HG03575 (cell line): Measurements from ENCODE around the gene MICB.
"Not testable (repeated sequence)": the region's sequence is repeated elsewhere in the genome, so short reads cannot be mapped to it uniquely, and the experiment has no call there.

Experiments used
- ATAC-seq: cut with Tn5 transposase; IDR thresholded peaks from one replicate; pipeline ENCODE4 v1.9.1; 2021; ENCODE audit not compliant: unreplicated experiment, insufficient number of reproducible peaks, low FRiP score; ENCODE audit errors: extremely low read depth

MICB gene

GRCh38 chr6:31497531-31498476, at the start of gene MICB:
MICB (plus strand) TSS chr6:31498145; CDS start chr6:31498194, 49 bp downstream.
- ATAC-seq: no peak

GRCh38 chr6:31450751-31451150, 47.2 kb upstream of the MICB start:
- ATAC-seq: no peak

GRCh38 chr6:31452859-31453258, 45.1 kb upstream of the MICB start:
- ATAC-seq: no peak

DNA sequence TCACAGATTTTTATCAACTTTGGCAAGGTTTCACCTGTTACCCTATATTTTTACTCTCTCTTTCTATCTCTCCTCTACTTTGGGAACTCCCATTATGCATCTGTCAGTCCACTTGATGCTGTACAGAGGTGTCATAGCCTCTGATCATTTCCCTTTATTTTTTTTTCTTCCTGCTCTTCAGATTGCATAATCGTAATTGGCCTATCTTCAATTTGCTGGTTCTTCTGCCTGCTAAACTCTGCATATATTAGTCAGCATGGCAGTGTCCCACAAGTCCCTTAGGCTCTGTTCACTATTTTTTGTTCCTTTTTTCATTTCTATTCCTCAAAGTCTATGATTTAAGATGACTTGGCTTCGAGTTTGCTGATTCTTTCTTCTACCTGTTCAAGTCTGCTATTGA, 44.7 kb upstream of the MICB start:
- no peak for ATAC-seq

- not testable (repeated sequence) for ATAC-seq
Observed at GRCh38 chr6:31459864-31460263, 38.1 kb upstream of the MICB start.

DNA sequence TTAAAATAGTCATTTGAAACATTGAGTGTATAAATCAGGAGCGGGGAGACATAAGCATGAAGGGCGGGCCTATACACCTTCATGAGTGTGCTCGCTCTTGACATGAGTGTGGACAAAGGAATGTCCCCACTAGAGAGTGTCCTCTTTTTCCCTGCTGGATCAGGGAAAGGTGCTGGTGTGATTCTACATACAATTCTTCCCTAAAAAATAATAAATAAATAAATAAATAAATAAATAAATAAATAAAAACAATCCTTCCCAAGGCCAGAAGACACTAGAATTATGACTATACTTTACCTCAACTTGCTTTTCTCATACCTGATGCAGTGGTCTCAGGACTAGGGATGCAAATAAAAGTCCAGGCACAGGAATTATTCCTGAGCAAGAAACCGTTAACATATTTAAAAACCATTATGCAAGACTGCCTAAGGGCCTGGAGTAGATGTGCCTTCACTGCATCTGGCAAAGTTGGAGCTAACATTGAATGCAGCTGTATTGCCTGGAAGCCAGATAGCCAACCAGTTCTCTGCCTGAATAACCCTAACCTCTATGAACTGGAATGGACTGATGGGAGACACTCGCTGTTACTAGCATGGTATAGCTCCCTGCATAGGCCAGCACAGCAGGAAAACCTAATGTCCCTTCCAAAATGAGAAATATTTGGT, 37.5 kb upstream of the MICB start:
- ATAC-seq: no peak

DNA sequence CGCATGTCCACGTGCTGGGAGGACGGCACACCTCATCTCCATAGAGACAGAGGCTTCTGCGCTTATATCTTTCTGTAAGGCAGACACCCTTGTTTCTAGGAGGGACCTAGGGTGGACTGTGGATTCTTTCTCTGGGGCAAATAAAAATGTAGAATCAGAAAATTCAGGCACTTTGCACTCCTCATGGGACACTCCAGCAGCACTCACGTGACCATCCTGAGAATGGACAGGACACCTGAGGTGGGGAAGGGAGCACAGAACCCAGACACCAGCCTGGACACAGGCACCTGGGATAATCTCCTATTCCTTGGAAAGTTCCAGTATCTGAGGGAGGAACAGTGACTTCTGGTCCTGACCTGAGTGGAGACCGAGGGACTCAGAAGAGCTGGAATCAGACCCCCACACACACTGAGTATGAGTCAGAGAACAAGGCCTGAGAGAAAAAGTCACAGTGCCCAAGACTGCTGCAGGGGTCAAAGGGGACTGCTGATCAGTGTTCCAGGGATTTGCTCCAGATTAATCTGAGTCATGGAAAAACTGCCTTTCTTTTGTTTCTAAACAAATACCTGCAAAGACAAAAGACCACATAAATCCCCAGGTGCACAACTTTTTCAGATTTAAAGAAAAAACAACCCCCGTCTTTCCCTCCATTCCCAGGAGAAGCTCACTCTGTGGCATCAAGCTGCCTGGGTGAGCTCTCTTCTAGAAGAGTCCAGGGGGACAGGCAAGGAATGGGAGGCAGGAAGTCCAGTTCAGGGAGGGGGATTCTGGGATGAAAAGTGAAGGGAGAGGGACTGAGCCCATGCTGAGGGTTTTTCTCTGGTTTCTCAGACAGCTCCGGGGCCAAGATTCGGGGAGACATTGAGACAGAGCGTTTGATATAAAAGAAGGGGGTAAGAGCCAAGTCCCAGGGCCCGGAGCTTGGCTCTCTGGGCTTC, 35.6 kb upstream of the MICB start:
- ATAC-seq: no peak

DNA sequence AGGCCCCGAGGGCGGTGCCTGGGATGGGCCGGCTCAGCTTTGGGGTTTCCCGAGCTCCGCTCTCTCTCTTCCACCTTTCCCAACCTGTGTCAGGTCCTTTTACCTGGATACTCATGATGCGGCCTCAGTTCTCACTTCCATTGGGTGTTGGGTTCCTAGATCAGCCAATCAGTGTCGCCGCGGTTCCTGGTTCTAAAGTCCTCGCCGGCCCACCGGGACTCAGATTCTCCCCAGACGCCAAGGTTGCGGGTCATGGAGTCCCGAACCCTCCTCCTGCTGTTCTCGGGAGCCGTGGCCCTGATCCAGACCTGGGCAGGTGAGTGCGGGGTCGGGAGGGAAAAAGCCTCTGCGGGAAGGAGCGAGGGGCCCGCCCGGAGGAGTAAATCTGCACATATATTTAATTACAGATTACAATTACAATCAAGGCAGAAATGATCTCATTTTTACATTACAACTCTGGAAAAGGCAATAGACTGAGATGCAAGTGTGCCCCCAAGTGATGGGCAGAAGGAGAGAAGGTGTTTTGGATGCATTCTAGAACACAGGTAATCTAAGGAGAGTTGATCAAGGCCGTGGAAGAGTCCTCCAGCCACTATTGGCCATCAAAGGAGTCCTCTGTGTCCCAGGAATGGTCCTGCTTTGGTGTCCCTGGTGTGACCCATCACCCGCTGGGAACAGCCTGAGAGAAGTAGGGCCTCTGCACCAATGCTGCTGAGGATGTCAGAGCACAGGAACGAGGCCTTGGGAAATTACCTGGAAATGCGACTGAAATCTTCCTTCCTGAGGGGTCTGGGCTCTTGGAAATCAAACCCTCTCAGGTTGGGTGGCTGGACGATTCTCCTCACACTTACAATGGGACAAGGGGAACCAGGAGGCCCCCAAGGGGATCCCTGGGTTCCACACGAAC, 34.7 kb upstream of the MICB start:
- ATAC-seq: no peak

DNA sequence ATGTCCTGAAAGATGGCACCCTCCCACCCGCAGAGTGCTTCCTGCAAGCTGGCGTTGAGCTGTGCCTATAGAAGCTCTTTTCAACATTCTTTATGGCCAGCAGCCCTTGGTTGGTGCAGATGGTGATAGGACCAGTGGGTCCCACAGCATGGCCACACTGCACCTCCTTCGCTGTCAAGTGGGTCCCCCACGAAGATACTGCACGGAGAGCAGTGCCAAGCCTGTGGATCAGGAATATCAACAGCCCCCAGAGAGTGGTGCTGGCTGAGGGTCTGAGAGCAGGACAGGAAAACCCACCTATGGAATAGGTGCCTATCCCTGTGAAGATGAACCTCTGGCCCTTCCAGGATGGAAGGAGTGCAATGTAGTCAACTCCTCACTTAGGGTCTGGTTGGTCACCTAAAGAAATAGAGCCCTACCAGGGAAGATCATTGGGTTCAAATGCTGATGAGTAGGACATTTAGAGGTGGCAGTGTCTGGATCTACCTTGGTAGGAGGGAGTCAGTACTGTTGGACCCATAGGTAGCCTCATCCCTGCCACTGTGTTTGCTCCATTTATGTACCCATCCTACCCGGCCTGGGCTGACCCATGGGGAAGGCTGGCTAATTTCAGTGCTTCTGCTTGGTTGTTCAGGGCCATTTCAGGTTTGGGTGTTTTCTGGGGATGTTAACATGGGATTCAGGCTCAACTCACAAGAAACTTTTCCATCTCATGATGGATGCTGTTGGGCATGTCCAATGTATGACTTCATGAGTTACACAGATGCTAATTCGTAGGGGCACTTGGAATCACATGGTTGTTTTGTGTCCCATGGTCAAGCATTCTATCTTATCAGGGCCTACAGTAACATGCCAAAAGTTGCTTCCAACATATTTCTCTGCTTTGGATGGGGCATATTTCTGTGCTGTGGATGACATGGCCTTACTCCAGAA, 33.4 kb upstream of the MICB start:
- ATAC-seq: no peak

- ATAC-seq: no peak
Observed at GRCh38 chr6:31465185-31465536, 32.8 kb upstream of the MICB start.

DNA sequence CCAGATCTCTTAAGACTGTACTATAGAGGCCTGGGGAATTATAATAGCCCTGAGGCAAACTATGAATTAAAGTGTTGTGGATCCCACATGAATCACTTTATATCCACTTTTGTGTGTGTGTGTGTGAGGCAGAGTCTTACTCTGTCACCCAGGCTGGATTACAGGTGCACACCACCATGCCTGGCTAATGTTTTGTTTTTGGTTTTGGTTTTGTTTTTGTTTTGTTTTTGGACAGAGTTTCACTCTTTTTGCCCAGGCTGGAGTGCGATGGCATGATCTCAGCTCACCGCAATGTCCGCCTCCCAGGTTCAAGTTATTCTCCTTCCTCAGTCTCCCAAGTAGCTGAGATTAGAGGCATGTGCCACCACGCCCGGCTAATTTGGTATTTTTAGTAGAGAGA, 32.2 kb upstream of the MICB start:
- no peak for ATAC-seq

GRCh38 chr6:31466466-31466865, 31.5 kb upstream of the MICB start:
- ATAC-seq: no peak

DNA sequence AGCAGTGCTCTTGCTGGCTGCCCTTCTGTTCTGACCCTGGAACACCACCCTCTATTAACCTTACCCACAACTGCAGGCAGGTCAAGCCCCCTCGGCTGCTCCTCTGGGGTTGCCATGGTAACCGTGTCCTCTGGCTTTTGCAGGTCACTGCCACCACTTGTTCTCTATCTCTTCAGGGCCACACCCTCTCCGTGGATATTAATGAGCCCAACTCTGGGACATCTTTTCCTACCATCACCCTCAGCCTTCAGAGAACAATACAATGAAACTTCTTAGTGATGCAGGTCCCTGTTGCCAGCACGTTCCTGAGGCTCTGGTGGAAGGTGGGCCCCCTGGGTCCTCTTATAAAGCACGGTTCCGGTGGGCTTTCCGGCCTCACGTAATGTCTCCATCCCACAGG, 30.8 kb upstream of the MICB start:
- no peak for ATAC-seq

DNA sequence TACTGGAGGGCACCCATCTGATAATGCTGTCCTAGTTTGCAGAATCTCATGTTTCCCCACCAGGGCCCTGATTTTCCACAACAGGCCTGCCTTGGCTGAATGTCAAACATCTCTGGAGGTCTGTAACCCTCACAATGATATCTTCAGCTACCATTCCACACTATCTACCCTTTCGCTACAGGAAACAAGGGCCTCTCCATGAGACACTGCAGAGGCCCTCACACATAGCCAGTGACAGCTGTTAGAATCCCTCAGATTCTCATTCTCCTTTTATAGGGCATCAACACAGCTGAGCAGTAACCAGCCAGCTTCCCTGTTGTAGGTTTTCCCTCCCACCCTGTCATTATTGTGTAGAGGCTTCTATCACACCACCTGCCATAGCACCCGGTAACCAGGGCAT, 29.6 kb upstream of the MICB start:
- ATAC-seq: no peak

- ATAC-seq: no peak
Observed at GRCh38 chr6:31470801-31471200, 27.1 kb upstream of the MICB start.

DNA sequence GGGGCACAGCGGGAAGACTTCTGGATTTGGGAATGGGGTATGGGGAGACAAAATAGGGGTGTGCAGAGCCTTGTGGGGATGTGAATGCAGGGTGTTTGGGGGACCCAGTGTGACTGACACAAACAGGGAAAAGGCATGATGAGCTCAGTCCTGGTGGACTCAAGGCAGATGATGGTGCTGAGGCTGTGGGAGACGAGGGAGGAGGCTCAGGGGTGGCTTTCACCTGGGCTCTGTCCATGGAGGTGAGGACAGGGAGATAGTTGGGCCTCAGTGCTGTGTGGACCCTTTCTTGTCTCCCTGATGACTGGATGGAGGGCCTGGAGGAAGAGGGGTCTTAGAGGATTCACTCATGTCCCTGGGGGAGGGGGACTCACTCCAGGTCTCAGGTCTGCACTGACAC, 26.2 kb upstream of the MICB start:
- no peak for ATAC-seq

DNA sequence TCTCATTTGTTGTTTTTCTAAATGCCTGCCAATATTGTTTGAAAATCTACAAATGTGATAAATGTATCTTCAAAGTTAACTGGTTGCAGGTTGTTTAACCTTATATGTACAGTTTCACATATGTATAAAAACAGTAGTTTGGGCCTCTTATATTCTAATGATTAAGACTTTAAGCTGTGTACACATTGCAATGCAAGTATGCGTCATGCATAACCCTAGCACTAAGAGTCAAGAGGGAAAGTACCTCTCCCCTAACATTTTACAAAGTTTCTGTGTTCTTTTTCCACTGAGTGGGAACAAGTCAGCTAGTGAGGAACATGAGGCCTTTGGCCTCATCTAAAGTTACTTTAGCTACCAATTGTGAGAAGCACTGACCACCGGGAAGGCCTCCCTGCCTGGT, 25.7 kb upstream of the MICB start:
- no peak for ATAC-seq
